ENCODE measurements around the gene PSMC1. TPM values are rescaled to one million over a fixed set of nuclear protein-coding genes. Genes with fewer than 3 reads are reported as not detected.

PSMC1 gene
- polyA plus RNA-seq, 2 of the 4 experiments (the other 2 are of a cell fraction) = 328 to 336 TPM

GRCh38 chr14:90272523-90272922 is 16.2 kb downstream of the PSMC1 start:
- no peak for TF ChIP-seq NFE2L2 (conservative IDR thresholded peaks at IDR 0.05; ENCODE audit: low read length)
- 0 out of 2 replicates have a peak, but pooled peaks have one; percentile 61 for TF ChIP-seq POLR2AphosphoS2 (conservative IDR thresholded peaks at IDR 0.05; ENCODE audit: low read length)
- ChIA-PET CTCF (no interaction called here), POLR2A (no interaction called here)
- H3K27ac ChIP-seq = no peak overlapping the region
- ATAC-seq = no peak
- DNase-seq (ENCODE audit: low read depth in 1 of 2, low spot score in 1 of 2) = no peak
- H3K4me3 ChIP-seq = no peak overlapping the region
- no peaks in the 10 kb centered on the region for H3K9me3 ChIP-seq
- FAIRE-seq = no peak
- WGBS (ENCODE audit: missing lambda C conversion rate) = 88% methylated on average over 10 of the region's 10 CpGs
- H3K4me1 ChIP-seq = no peaks in the 10 kb centered on the region
- no peak overlapping the region for H3K4me2 ChIP-seq

GRCh38 chr14:90273532-90273931 is 17.2 kb downstream of the PSMC1 start:
- no peak for FAIRE-seq
- no peak for ATAC-seq
- Histone ChIP-seq H3K4me3 (no peak overlapping the region), H3K9me3 (no peaks in the 10 kb centered on the region), H3K4me2 (no peak overlapping the region), H3K27ac (no peak overlapping the region), H3K4me1 (no peaks in the 10 kb centered on the region)
- DNase-seq (ENCODE audit: low read depth in 1 of 2, low spot score in 1 of 2) = no peak
- 89% methylated on average over 8 of the region's 8 CpGs for WGBS (ENCODE audit: missing lambda C conversion rate)
- ChIA-PET CTCF (interaction anchor here (1.3 kb wide), 1 partner anchor 15 kb away, joined by 3 read pairs; no protein-coding TSS in a partner anchor), POLR2A (no interaction called here)
- TF ChIP-seq MAFK (IDR thresholded peaks at IDR 0.05; ENCODE audit: partially characterized antibody) = peak; percentile 19
- TF ChIP-seq RAD21 (conservative IDR thresholded peaks at IDR 0.05 in 1 of 2, IDR thresholded peaks at IDR 0.05 in 1 of 2) = 0 out of 5 replicates have a peak, but pooled peaks of 1 of the 2 experiments have one; percentile 6
- TF ChIP-seq HMGXB4 (CRISPR knock-in tag; IDR thresholded peaks at IDR 0.05; ENCODE audit: borderline replicate concordance) = no peak

- Histone ChIP-seq H3K27ac (no peak overlapping the region), H3K9me3 (no peaks in the 10 kb centered on the region), H3K4me2 (no peak overlapping the region), H3K4me1 (no peaks in the 10 kb centered on the region), H3K4me3 (no peak overlapping the region)
- 77% methylated on average over 7 of the region's 9 CpGs for WGBS (ENCODE audit: missing lambda C conversion rate)
- FAIRE-seq = no peak
- DNase-seq (ENCODE audit: low read depth in 1 of 2, low spot score in 1 of 2) = peak; percentile 30 to 40
- ATAC-seq = peak; percentile 65 to 74
- TF ChIP-seq E2F6 (IDR thresholded peaks at IDR 0.05; ENCODE audit: borderline replicate concordance, low read depth) (no peak), KDM5A (IDR thresholded peaks at IDR 0.05) (no peak), ZNF302 (CRISPR knock-in tag; IDR thresholded peaks at IDR 0.05) (no peak), CTCF (IDR thresholded peaks at IDR 0.05) (no peak), RFX5 (IDR thresholded peaks at IDR 0.05) (no peak), BCL3 (IDR thresholded peaks at IDR 0.05) (no peak), HOXA7 (CRISPR knock-in tag; IDR thresholded peaks at IDR 0.05) (no peak), BHLHE40 (IDR thresholded peaks at IDR 0.05; ENCODE audit: low read depth, low read length) (no peak), MAX (IDR thresholded peaks at IDR 0.05) (no peak), RAD21 (conservative IDR thresholded peaks at IDR 0.05 in 1 of 2, IDR thresholded peaks at IDR 0.05 in 1 of 2) (no peak), TP53 (CRISPR knock-in tag; IDR thresholded peaks at IDR 0.05) (no peak), RARB (CRISPR knock-in tag; IDR thresholded peaks at IDR 0.05) (no peak), POLR2A (IDR thresholded peaks at IDR 0.05; ENCODE audit: low read length) (no peak), EHF (CRISPR knock-in tag; IDR thresholded peaks at IDR 0.05) (no peak), ZC3H11A (IDR thresholded peaks at IDR 0.05) (no peak), HES2 (IDR thresholded peaks at IDR 0.05) (no peak), CBX2 (IDR thresholded peaks at IDR 0.05; ENCODE audit: borderline replicate concordance, low read depth) (no peak)
- ChIA-PET POLR2A (no interaction called here), CTCF (interaction anchor here (1.3 kb wide), 1 partner anchor 16 kb away, joined by 3 read pairs; no protein-coding TSS in a partner anchor)
These were observed 17.7 kb downstream of the PSMC1 start for GRCh38 chr14:90274019-90274418.
